Stimulated activated CD8-positive, alpha-beta memory T cell treated with anti-CD3 and anti-CD28 coated beads, Interleukin-15, amount 100 ng/mL, for 4 hours (primary cell): ENCODE results near the gene HOXA3.

ENCODE experiments used
- DNase-seq, 2 donors: peaks; one replicate each; pipeline ENCODE4 v3.0.0-alpha.2; 2020; ENCODE audit warnings: low read depth in 2 of 2

The HOXA3 gene

GRCh38 chr7:27178366-27178765 lies 26.0 kb upstream of the HOXA3 start:
- no peak for DNase-seq

- no peak for DNase-seq
Measured at GRCh38 chr7:27177795-27178320, 25.5 kb upstream of the HOXA3 start.

- no peak for DNase-seq
Measured at GRCh38 chr7:27176962-27177794, 24.8 kb upstream of the HOXA3 start.

- no peak for DNase-seq
Measured at GRCh38 chr7:27176524-27176845, 24.1 kb upstream of the HOXA3 start.

- DNase-seq, result no peak
Measured at GRCh38 chr7:27175626-27176523, 23.5 kb upstream of the HOXA3 start.

GRCh38 chr7:27174874-27175625 lies 22.7 kb upstream of the HOXA3 start:
- DNase-seq, result no peak

- no peak for DNase-seq
Measured at GRCh38 chr7:27173956-27174873, 21.8 kb upstream of the HOXA3 start, which contains the start of gene HOXA10. TSS of gene HOXA10 (minus strand) at chr7:27174320. CDS start at chr7:27174306, 14 bp downstream.

- no peak for DNase-seq
Measured at GRCh38 chr7:27173511-27173955, 21.1 kb upstream of the HOXA3 start.

GRCh38 chr7:27172823-27173510 lies 20.6 kb upstream of the HOXA3 start:
- DNase-seq, result no peak

- DNase-seq, result no peak
Measured at GRCh38 chr7:27172315-27172774, 20.0 kb upstream of the HOXA3 start.

GRCh38 chr7:27171637-27172314 lies 19.4 kb upstream of the HOXA3 start:
- no peak for DNase-seq

- DNase-seq, result no peak
Measured at GRCh38 chr7:27171325-27171636, 18.9 kb upstream of the HOXA3 start.

GRCh38 chr7:27170426-27171324 lies 18.3 kb upstream of the HOXA3 start:
- DNase-seq, result no peak

GRCh38 chr7:27169658-27170425 lies 17.5 kb upstream of the HOXA3 start:
- DNase-seq, result no peak

GRCh38 chr7:27168265-27168947 lies 16.0 kb upstream of the HOXA3 start:
- no peak for DNase-seq

- DNase-seq, result no peak
Measured at GRCh38 chr7:27167916-27168264, 15.5 kb upstream of the HOXA3 start.
